Peyer's patch (tissue), 4 donors: ENCODE results near the gene MAP3K5. TPM values are rescaled to one million over a fixed set of nuclear protein-coding genes. Genes with fewer than 3 reads are reported as not detected.

ENCODE experiments used
- DNase-seq, 3 donors: peaks; one replicate each; pipeline ENCODE4 v3.0.0-alpha.2; 2017 to 2019
- H3K27ac ChIP-seq, 4 donors: fragments of 200-600 bp; sonication (generic); one replicate each; pipeline ENCODE4 v1.5.1; 2016 to 2019
- H3K27me3 ChIP-seq, 2 donors: fragments of 200-600 bp; sonication (generic); one replicate each; pipeline ENCODE4 v1.5.1; 2019
- H3K36me3 ChIP-seq, 3 donors: fragments of 200-600 bp; sonication (generic); one replicate each; pipeline ENCODE4 v1.5.1; 2016 to 2019
- H3K4me1 ChIP-seq, 4 donors: fragments of 200-600 bp; sonication (generic); one replicate each; pipeline ENCODE4 v1.5.1; 2016 to 2019
- H3K4me3 ChIP-seq, 4 donors: fragments of 200-600 bp; sonication (generic); 1 replicate in 3 of 4; 2 replicates in 1 of 4; pipeline ENCODE4 v1.5.1; 2016 to 2019; ENCODE audit warnings: mild to moderate bottlenecking in 1 of 4
- H3K9me3 ChIP-seq, 4 donors: fragments of 200-600 bp; sonication (generic); one replicate each; pipeline ENCODE4 v1.5.1; 2016 to 2019; ENCODE audit warnings: mild to moderate bottlenecking in 1 of 4
- CTCF ChIP-seq, 6 experiments: fragments of 450-650 bp in 4 of 6; fragments of 200-600 bp in 2 of 6; sonication (generic) in 1 of 6; IDR thresholded peaks; one replicate each; pipeline ENCODE4 v1.5.1; 2017 to 2019; ENCODE audit warnings: antibody characterized with exemption in 6 of 6, mild to moderate bottlenecking in 3 of 6, moderate library complexity in 1 of 6
- POLR2A ChIP-seq, 2 donors: fragments of 450-650 bp; IDR thresholded peaks; one replicate each; pipeline ENCODE4 v1.5.1; 2017; ENCODE audit warnings: antibody characterized with exemption in 2 of 2, mild to moderate bottlenecking in 2 of 2, moderate library complexity in 2 of 2
- total RNA-seq, 4 donors: library from RNA; depleted of rRNA; stranded (reverse); fragments of >200 nt; gene quantifications; one replicate each; pipeline ENCODE4 v1.1.0, GENCODE V29; 2016

Gene MAP3K5
- total RNA-seq, 4 donors from 2014 or later, result 14.2 to 46.2 (median 23.2) TPM

GRCh38 chr6:136517582-136517981, 274.7 kb downstream of the MAP3K5 start:
- H3K4me3 ChIP-seq, result no peak overlapping the region
- H3K36me3 ChIP-seq, result no peaks in the 10 kb centered on the region
- no peak overlapping the region for H3K27ac ChIP-seq
- no peaks in the 10 kb centered on the region for H3K27me3 ChIP-seq
- no peaks in the 10 kb centered on the region for H3K4me1 ChIP-seq
- no peak for DNase-seq
- no peaks in the 10 kb centered on the region for H3K9me3 ChIP-seq
- no peak for TF ChIP-seq CTCF (IDR thresholded peaks at IDR 0.05)
- no peak for TF ChIP-seq POLR2A (IDR thresholded peaks at IDR 0.05)

GRCh38 chr6:136517002-136517401, 275.3 kb downstream of the MAP3K5 start:
- Histone ChIP-seq H3K9me3 (no peaks in the 10 kb centered on the region), H3K27ac (no peak overlapping the region), H3K4me3 (no peak overlapping the region), H3K4me1 (peaks cover 0 to 4% (median 0%) of the 10 kb centered on the region in 4 donors), H3K27me3 (no peaks in the 10 kb centered on the region), H3K36me3 (no peaks in the 10 kb centered on the region)
- TF ChIP-seq POLR2A (IDR thresholded peaks at IDR 0.05), result no peak
- TF ChIP-seq CTCF (IDR thresholded peaks at IDR 0.05), result no peak
- no peak for DNase-seq

- no peak for DNase-seq
- H3K27ac ChIP-seq, result no peak overlapping the region
- H3K36me3 ChIP-seq, result no peaks in the 10 kb centered on the region
- no peaks in the 10 kb centered on the region for H3K27me3 ChIP-seq
- H3K9me3 ChIP-seq, result no peaks in the 10 kb centered on the region
- TF ChIP-seq POLR2A (IDR thresholded peaks at IDR 0.05) (no peak), CTCF (IDR thresholded peaks at IDR 0.05) (no peak)
- peaks cover 0 to 6% (median 0%) of the 10 kb centered on the region in 4 donors for H3K4me1 ChIP-seq
- H3K4me3 ChIP-seq, result no peak overlapping the region
Observed at GRCh38 chr6:136514591-136514990, 277.7 kb downstream of the MAP3K5 start.

GRCh38 chr6:136511926-136512325, 280.4 kb downstream of the MAP3K5 start:
- DNase-seq, result no peak
- no peaks in the 10 kb centered on the region for H3K9me3 ChIP-seq
- H3K27ac ChIP-seq, result no peak overlapping the region

GRCh38 chr6:136511397-136511796, 280.9 kb downstream of the MAP3K5 start:
- Histone ChIP-seq H3K4me3 (no peak overlapping the region), H3K27me3 (no peaks in the 10 kb centered on the region), H3K4me1 (peaks cover 0 to 6% (median 0%) of the 10 kb centered on the region in 4 donors), H3K9me3 (no peaks in the 10 kb centered on the region), H3K36me3 (no peaks in the 10 kb centered on the region), H3K27ac (no peak overlapping the region)
- no peak for TF ChIP-seq POLR2A (IDR thresholded peaks at IDR 0.05)
- no peak for TF ChIP-seq CTCF (IDR thresholded peaks at IDR 0.05)
- no peak for DNase-seq

More at GRCh38 chr6:136511926-136512325, 280.4 kb downstream of the MAP3K5 start:
- no peak for TF ChIP-seq CTCF (IDR thresholded peaks at IDR 0.05)
- TF ChIP-seq POLR2A (IDR thresholded peaks at IDR 0.05), result no peak
- Histone ChIP-seq H3K36me3 (no peaks in the 10 kb centered on the region), H3K4me1 (peaks cover 0 to 6% (median 0%) of the 10 kb centered on the region in 4 donors), H3K27me3 (no peaks in the 10 kb centered on the region), H3K4me3 (no peak overlapping the region)

GRCh38 chr6:136510782-136511181, 281.5 kb downstream of the MAP3K5 start:
- Histone ChIP-seq H3K4me1 (peaks cover 0 to 6% (median 0%) of the 10 kb centered on the region in 4 donors), H3K27ac (no peak overlapping the region), H3K27me3 (no peaks in the 10 kb centered on the region), H3K4me3 (no peak overlapping the region), H3K9me3 (no peaks in the 10 kb centered on the region), H3K36me3 (no peaks in the 10 kb centered on the region)
- no peak for DNase-seq
- TF ChIP-seq POLR2A (IDR thresholded peaks at IDR 0.05), result no peak
- no peak for TF ChIP-seq CTCF (IDR thresholded peaks at IDR 0.05)
